HG03095 (cell line): Measurements from ENCODE around the gene IRF8.
"Not testable (repeated sequence)": the region's sequence is repeated elsewhere in the genome, so short reads cannot be mapped to it uniquely, and the experiment has no call there.

Source experiments
- ATAC-seq: cut with Tn5 transposase; IDR thresholded peaks from one replicate; pipeline ENCODE4 v1.9.1; 2021; ENCODE audit warnings: moderate library complexity; ENCODE audit not compliant: unreplicated experiment

The IRF8 gene

GRCh38 chr16:85898521-85899442 is at the start of gene IRF8:
TSS of gene IRF8 (plus strand) at chr16:85899162. CDS start at chr16:85903016, 3,854 bp downstream.
- peak; percentile 37 for ATAC-seq

GRCh38 chr16:85849388-85849787 is 49.6 kb upstream of the IRF8 start:
- no peak for ATAC-seq

GRCh38 chr16:85850344-85850880 is 48.5 kb upstream of the IRF8 start:
- no peak for ATAC-seq

- ATAC-seq = no peak
Measured at GRCh38 chr16:85851034-85851785, 47.8 kb upstream of the IRF8 start.

GRCh38 chr16:85853547-85854545 is 45.1 kb upstream of the IRF8 start:
- ATAC-seq = no peak

- ATAC-seq = no peak
Measured at GRCh38 chr16:85854935-85855334, 44.0 kb upstream of the IRF8 start.

- no peak for ATAC-seq
Measured at GRCh38 chr16:85856079-85856478, 42.9 kb upstream of the IRF8 start.

GRCh38 chr16:85856585-85856984 is 42.4 kb upstream of the IRF8 start:
- ATAC-seq = no peak

GRCh38 chr16:85857406-85857805 is 41.6 kb upstream of the IRF8 start:
- no peak for ATAC-seq

- ATAC-seq = not testable (repeated sequence)
Measured at GRCh38 chr16:85858571-85858970, 40.4 kb upstream of the IRF8 start.

- no peak for ATAC-seq
Measured at GRCh38 chr16:85858984-85859817, 39.8 kb upstream of the IRF8 start.

- ATAC-seq = no peak
Measured at GRCh38 chr16:85859818-85860125, 39.2 kb upstream of the IRF8 start.

GRCh38 chr16:85860413-85861094 is 38.4 kb upstream of the IRF8 start:
- peak; percentile 82 for ATAC-seq

GRCh38 chr16:85861095-85861825 is 37.7 kb upstream of the IRF8 start:
- no peak for ATAC-seq

- no peak for ATAC-seq
Measured at GRCh38 chr16:85862476-85863383, 36.2 kb upstream of the IRF8 start.

GRCh38 chr16:85863384-85863774 is 35.6 kb upstream of the IRF8 start:
- no peak for ATAC-seq

GRCh38 chr16:85864965-85865364 is 34.0 kb upstream of the IRF8 start:
- ATAC-seq = no peak
